DOHH2 (cell line): ENCODE results near the gene RAB3C.

Source experiments
- EZH2phosphoT487 ChIP-seq: fragments of 200-600 bp; sonication (generic); IDR thresholded peaks from 2 replicates; pipeline ENCODE4 v1.6.1; 2017; ENCODE audit warnings: borderline replicate concordance, mild to moderate bottlenecking, antibody characterized with exemption, low read length, moderate library complexity, mixed read lengths
- TF ChIP-seq, protein P1 (sequence below): fragments of 200-600 bp; sonication (generic); IDR thresholded peaks from one replicate; pipeline ENCODE4 v1.5.1; 2014; ENCODE audit warnings: antibody characterized with exemption, mild to moderate bottlenecking, low read depth, low read length; ENCODE audit not compliant: poor library complexity, severe bottlenecking

DNA sequence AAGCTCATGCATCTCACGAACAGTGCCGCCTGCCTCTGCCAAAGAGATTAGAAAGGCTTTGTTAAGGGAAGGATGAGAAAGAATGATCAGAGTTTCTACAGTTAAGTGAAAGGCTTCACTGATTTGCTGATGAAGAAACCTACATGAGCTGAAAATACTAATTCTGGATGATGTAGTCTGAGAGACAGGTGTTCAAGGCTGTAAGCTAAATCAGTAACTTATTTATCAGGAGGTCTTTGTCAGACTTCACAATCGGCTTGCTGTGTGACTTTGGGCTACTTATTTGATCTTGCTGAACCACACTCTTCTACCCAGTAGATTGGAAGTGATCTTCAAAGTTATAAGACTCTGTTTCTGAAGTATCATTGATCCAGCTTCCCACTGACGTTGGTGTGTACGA is 264.2 kb downstream of the RAB3C start:
- TF ChIP-seq, protein P1, sequence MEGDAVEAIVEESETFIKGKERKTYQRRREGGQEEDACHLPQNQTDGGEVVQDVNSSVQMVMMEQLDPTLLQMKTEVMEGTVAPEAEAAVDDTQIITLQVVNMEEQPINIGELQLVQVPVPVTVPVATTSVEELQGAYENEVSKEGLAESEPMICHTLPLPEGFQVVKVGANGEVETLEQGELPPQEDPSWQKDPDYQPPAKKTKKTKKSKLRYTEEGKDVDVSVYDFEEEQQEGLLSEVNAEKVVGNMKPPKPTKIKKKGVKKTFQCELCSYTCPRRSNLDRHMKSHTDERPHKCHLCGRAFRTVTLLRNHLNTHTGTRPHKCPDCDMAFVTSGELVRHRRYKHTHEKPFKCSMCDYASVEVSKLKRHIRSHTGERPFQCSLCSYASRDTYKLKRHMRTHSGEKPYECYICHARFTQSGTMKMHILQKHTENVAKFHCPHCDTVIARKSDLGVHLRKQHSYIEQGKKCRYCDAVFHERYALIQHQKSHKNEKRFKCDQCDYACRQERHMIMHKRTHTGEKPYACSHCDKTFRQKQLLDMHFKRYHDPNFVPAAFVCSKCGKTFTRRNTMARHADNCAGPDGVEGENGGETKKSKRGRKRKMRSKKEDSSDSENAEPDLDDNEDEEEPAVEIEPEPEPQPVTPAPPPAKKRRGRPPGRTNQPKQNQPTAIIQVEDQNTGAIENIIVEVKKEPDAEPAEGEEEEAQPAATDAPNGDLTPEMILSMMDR: no peak
- no peak for TF ChIP-seq EZH2phosphoT487
